OCI-LY3 (cell line): ENCODE results near the gene LTC4S.

ENCODE experiments used
- H2AFZ ChIP-seq: fragments of 200-600, 300-600 bp; shearing (Covaris generic); 2 replicates; pipeline ENCODE4 v1.6.0; 2014; ENCODE audit warnings: antibody characterized with exemption, low read depth, low read length
- H3K27ac ChIP-seq: fragments of 200-600, 300-600 bp; sonication (generic); 2 replicates; pipeline ENCODE4 v1.5.1; 2014; ENCODE audit warnings: mild to moderate bottlenecking, low read length, moderate library complexity, mixed read lengths
- H3K27me3 ChIP-seq: fragments of 200-600, 300-600 bp; sonication (generic); 2 replicates; pipeline ENCODE4 v1.6.1; 2014; ENCODE audit warnings: low read depth, low read length, mixed read lengths
- H3K36me3 ChIP-seq: fragments of 200-600, 300-600 bp; sonication (generic); replicated peaks from 2 replicates; pipeline ENCODE3; 2014; ENCODE audit warnings: low read depth, low read length, mixed read lengths
- H3K4me1 ChIP-seq: fragments of 300-600, 200-600 bp; sonication (generic); 2 replicates; pipeline ENCODE4 v1.6.1; 2014; ENCODE audit warnings: low read length, mixed read lengths
- H3K4me2 ChIP-seq: fragments of 200-600, 300-600 bp; sonication (generic); 2 replicates; pipeline ENCODE4 v1.6.1; 2014; ENCODE audit warnings: low read length, mixed read lengths
- H3K4me3 ChIP-seq: fragments of 300-600, 200-600 bp; sonication (generic); 2 replicates; pipeline ENCODE4 v1.5.1; 2014; ENCODE audit warnings: antibody characterized with exemption, mild to moderate bottlenecking, low read length, moderate library complexity
- H3K79me2 ChIP-seq: fragments of 300-600, 200-600 bp; shearing (Covaris generic); 2 replicates; pipeline ENCODE4 v1.6.1; 2014; ENCODE audit warnings: mild to moderate bottlenecking, low read length, mixed read lengths
- H3K9ac ChIP-seq: fragments of 300-600, 200-600 bp; shearing (Covaris generic); 2 replicates; pipeline ENCODE4 v1.6.0; 2014; ENCODE audit warnings: mild to moderate bottlenecking, low read length, moderate library complexity
- H3K9me3 ChIP-seq: fragments of 200-600, 300-600 bp; shearing (Covaris generic); 2 replicates; pipeline ENCODE4 v1.6.1; 2014; ENCODE audit warnings: low read length, mixed read lengths; ENCODE audit not compliant: insufficient read depth
- H4K20me1 ChIP-seq: fragments of 200-600, 300-600 bp; sonication (generic); 2 replicates; pipeline ENCODE4 v1.6.1; 2016; ENCODE audit warnings: low read length, mixed read lengths; ENCODE audit not compliant: insufficient read depth
- EZH2phosphoT487 ChIP-seq: fragments of 200-600 bp; shearing (Covaris generic); IDR thresholded peaks from 2 replicates; pipeline ENCODE4 v1.6.1; 2018; ENCODE audit warnings: antibody characterized with exemption, mixed run types, low read depth
- TF ChIP-seq, protein P1 (sequence below): fragments of 200-600, 300-600 bp; sonication (generic); IDR thresholded peaks from 2 replicates; pipeline ENCODE4 v1.5.1; 2014; ENCODE audit warnings: antibody characterized with exemption, low read length, low read depth

The LTC4S gene

DNA sequence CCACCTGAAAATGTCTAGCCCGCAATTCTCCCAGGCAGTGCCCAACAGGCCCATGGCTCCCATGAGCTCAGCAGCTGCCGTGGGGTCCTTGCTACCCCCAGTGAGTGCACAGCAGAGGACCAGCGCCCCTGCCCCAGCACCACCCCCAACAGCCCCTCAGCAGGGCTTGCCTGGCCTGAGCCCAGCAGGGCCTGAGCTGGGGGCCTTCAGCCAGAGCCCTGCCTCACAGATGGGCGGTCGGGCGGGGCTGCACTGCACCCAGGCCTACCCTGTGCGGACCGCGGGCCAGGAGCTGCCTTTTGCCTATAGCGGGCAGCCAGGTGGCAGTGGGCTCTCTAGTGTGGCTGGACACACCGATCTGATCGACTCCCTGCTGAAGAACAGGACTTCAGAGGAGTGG is 19.3 kb upstream of the LTC4S start:
- H3K36me3 ChIP-seq, result peaks cover 62% of the 10 kb centered on the region
- no peaks in the 10 kb centered on the region for H3K9me3 ChIP-seq

DNA sequence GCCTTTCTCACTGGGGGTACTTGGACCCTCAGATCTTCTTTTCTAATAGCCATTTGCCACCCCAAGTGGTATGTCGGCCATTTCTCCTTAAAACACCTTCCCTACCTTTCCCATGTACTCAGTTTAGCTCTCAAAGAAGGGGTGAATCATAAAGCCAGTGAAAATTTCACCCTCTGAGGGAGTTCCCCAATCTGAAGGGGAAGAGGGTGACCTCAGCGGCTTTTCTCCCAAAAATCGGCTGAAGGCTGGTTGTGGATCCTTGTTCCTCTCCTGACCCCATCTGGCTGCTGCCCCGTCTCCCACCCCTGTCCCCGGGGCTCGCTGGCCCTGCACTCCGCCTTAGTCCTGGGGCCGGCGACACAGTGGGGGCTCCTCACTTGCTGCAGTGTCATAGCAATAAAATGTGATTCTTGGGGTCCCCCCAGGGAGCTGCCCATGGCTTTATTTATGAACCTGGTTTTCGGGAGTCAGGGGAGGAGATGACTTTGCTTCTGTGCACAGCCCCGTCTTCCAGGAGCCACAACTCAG is 17.3 kb upstream of the LTC4S start:
- Histone ChIP-seq H3K27ac (no peak overlapping the region), H4K20me1 (no peaks in the 10 kb centered on the region), H3K36me3 (peaks cover 50% of the 10 kb centered on the region), H3K9ac (no peak overlapping the region), H3K9me3 (no peaks in the 10 kb centered on the region), H3K4me3 (no peak overlapping the region), H3K4me2 (no peak overlapping the region), H2AFZ (no peak overlapping the region), H3K4me1 (no peaks in the 10 kb centered on the region), H3K79me2 (no peaks in the 10 kb centered on the region), H3K27me3 (no peaks in the 10 kb centered on the region)
- TF ChIP-seq EZH2phosphoT487, result no peak

More for the DNA sequence above, 19.3 kb upstream of the LTC4S start:
- Histone ChIP-seq H3K27me3 (no peaks in the 10 kb centered on the region), H3K9ac (no peak overlapping the region), H3K4me1 (no peaks in the 10 kb centered on the region), H3K79me2 (no peaks in the 10 kb centered on the region), H4K20me1 (no peaks in the 10 kb centered on the region), H3K4me3 (no peak overlapping the region), H3K27ac (no peak overlapping the region), H2AFZ (no peak overlapping the region), H3K4me2 (no peak overlapping the region)
- TF ChIP-seq EZH2phosphoT487, result no peak
- TF ChIP-seq, protein P1, sequence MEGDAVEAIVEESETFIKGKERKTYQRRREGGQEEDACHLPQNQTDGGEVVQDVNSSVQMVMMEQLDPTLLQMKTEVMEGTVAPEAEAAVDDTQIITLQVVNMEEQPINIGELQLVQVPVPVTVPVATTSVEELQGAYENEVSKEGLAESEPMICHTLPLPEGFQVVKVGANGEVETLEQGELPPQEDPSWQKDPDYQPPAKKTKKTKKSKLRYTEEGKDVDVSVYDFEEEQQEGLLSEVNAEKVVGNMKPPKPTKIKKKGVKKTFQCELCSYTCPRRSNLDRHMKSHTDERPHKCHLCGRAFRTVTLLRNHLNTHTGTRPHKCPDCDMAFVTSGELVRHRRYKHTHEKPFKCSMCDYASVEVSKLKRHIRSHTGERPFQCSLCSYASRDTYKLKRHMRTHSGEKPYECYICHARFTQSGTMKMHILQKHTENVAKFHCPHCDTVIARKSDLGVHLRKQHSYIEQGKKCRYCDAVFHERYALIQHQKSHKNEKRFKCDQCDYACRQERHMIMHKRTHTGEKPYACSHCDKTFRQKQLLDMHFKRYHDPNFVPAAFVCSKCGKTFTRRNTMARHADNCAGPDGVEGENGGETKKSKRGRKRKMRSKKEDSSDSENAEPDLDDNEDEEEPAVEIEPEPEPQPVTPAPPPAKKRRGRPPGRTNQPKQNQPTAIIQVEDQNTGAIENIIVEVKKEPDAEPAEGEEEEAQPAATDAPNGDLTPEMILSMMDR, result no peak

DNA sequence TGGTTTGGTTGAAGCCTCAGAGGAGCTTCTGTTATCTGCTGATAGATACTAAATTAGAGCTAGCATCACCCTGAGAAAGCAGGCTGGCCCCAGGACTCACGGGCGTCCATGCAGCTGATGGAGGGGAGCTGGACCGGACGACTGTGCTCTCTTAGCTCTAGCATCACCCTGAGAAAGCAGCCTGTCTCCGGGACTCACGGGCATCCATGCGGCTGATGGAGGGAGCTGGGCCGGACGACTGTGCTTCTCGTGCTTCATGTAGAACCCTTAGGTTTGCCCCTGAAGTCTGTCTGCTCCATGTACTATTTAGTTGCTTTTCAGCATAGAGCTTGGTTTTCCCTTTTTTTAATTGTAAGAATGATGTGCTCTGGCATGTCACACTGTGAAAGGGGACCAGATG is 16.3 kb upstream of the LTC4S start:
- H3K27me3 ChIP-seq, result no peaks in the 10 kb centered on the region
- no peak overlapping the region for H3K4me3 ChIP-seq
- TF ChIP-seq, protein P1, result no peak
- no peak overlapping the region for H3K4me2 ChIP-seq
- H3K9me3 ChIP-seq, result no peaks in the 10 kb centered on the region
- no peak overlapping the region for H3K27ac ChIP-seq
- no peak overlapping the region for H2AFZ ChIP-seq
- H3K4me1 ChIP-seq, result no peaks in the 10 kb centered on the region
- H4K20me1 ChIP-seq, result no peaks in the 10 kb centered on the region
- H3K36me3 ChIP-seq, result peaks cover 43% of the 10 kb centered on the region
- no peaks in the 10 kb centered on the region for H3K79me2 ChIP-seq
- H3K9ac ChIP-seq, result no peak overlapping the region

DNA sequence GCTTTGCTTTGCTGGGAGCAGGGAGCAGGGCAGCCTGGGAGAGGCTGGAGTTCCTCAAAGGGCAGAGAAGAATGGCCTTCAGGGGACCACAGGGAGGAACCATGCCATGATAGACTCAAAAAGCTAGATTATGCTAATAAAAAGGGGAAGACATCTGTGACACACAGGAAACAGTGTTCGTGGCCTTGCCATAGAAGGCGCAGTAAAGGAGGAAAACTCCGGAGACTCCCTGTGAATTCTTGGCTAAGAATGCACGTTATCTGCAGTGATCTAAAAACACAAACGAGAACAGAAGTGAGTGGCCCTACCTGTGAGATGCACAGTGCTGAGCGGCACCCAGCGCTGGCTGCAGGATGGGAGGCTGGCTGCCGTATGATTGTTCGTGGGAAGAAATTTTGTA is 15.9 kb upstream of the LTC4S start:
- H3K27me3 ChIP-seq, result no peaks in the 10 kb centered on the region
- no peak overlapping the region for H3K9ac ChIP-seq
- no peaks in the 10 kb centered on the region for H3K4me1 ChIP-seq
- no peak for TF ChIP-seq EZH2phosphoT487
- TF ChIP-seq, protein P1, result no peak
- no peaks in the 10 kb centered on the region for H3K79me2 ChIP-seq
- no peaks in the 10 kb centered on the region for H4K20me1 ChIP-seq
- no peaks in the 10 kb centered on the region for H3K9me3 ChIP-seq
- H3K36me3 ChIP-seq, result peaks cover 40% of the 10 kb centered on the region
- no peak overlapping the region for H3K4me3 ChIP-seq
- no peak overlapping the region for H3K4me2 ChIP-seq
- no peak overlapping the region for H3K27ac ChIP-seq
- no peak overlapping the region for H2AFZ ChIP-seq

DNA sequence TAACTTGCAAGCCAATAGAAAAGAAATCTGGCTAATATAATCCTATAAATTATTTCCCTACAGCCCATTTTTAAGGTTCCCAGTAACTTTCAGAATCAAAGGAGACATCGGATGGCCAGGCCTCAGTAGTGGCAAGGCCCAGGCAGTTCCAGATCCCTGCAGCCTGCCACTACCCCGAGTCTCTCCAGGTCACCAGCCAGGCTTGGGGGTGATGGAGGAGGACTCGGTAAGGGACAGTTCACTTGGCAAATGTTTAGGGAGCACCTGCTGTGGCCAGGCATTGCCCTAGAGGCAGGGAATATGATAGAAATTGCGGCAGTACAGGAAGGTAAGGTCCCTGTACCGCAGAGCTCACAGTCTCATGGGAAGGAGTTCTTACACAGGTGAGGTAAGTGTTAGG is 15.2 kb upstream of the LTC4S start:
- Histone ChIP-seq H3K4me1 (no peaks in the 10 kb centered on the region), H4K20me1 (no peaks in the 10 kb centered on the region), H3K36me3 (peaks cover 36% of the 10 kb centered on the region), H3K9ac (no peak overlapping the region), H3K4me3 (no peak overlapping the region), H3K27ac (no peak overlapping the region), H3K4me2 (no peak overlapping the region), H3K9me3 (no peaks in the 10 kb centered on the region), H2AFZ (no peak overlapping the region), H3K79me2 (no peaks in the 10 kb centered on the region), H3K27me3 (no peaks in the 10 kb centered on the region)
- no peak for TF ChIP-seq EZH2phosphoT487
- TF ChIP-seq, protein P1, result no peak
